DOHH2 (cell line): ENCODE results near the gene C19orf47.

Experiments
- H3F3A ChIP-seq: fragments of 200-600 bp; sonication (generic), shearing (Covaris generic); 2 replicates; pipeline ENCODE4 v1.6.0; 2016; ENCODE audit warnings: antibody characterized with exemption, mild to moderate bottlenecking; ENCODE audit not compliant: control insufficient read depth, insufficient read depth
- H3K27ac ChIP-seq: fragments of 200-600 bp; sonication (generic); 2 replicates; pipeline ENCODE4 v1.5.1; 2014; ENCODE audit warnings: low read depth, mild to moderate bottlenecking, low read length, moderate library complexity
- H3K27me3 ChIP-seq: fragments of 200-600 bp; sonication (generic); 2 replicates; pipeline ENCODE4 v1.6.1; 2014; ENCODE audit warnings: mild to moderate bottlenecking, low read length, mixed read lengths; ENCODE audit not compliant: control insufficient read depth
- H3K36me3 ChIP-seq: fragments of 200-600 bp; sonication (generic); 2 replicates; pipeline ENCODE4 v1.6.1; 2014; ENCODE audit warnings: mild to moderate bottlenecking, low read length, moderate library complexity, mixed read lengths; ENCODE audit not compliant: control insufficient read depth
- H3K4me1 ChIP-seq: fragments of 200-600 bp; sonication (generic); 2 replicates; pipeline ENCODE4 v1.6.1; 2014; ENCODE audit warnings: mild to moderate bottlenecking, low read length, mixed read lengths; ENCODE audit not compliant: control insufficient read depth
- H3K4me2 ChIP-seq: fragments of 200-600 bp; sonication (generic); 2 replicates; pipeline ENCODE4 v1.6.0; 2014; ENCODE audit warnings: mild to moderate bottlenecking, low read length, moderate library complexity
- H3K4me3 ChIP-seq: fragments of 200-600 bp; sonication (generic); 2 replicates; pipeline ENCODE4 v1.5.1; 2014; ENCODE audit warnings: mild to moderate bottlenecking, low read length, mixed read lengths
- H3K79me2 ChIP-seq: fragments of 200-600 bp; sonication (generic); 2 replicates; pipeline ENCODE4 v1.6.1; 2014; ENCODE audit warnings: mild to moderate bottlenecking, low read length, mixed read lengths; ENCODE audit not compliant: control insufficient read depth
- H3K9me2 ChIP-seq: fragments of 200-600 bp; sonication (generic); replicated peaks from 2 replicates; pipeline ENCODE4 v1.6.1; 2014; ENCODE audit warnings: mild to moderate bottlenecking, low read length, mixed read lengths; ENCODE audit not compliant: control insufficient read depth
- H3K9me3 ChIP-seq: fragments of 200-600 bp; sonication (generic); 2 replicates; pipeline ENCODE4 v1.6.1; 2014; ENCODE audit warnings: antibody characterized with exemption, low read length, mixed read lengths; ENCODE audit not compliant: control insufficient read depth, insufficient read depth
- H4K20me1 ChIP-seq: fragments of 200-600 bp; sonication (generic); 2 replicates; pipeline ENCODE4 v1.6.0; 2014; ENCODE audit warnings: low read depth, mild to moderate bottlenecking, antibody characterized with exemption, low read length, moderate library complexity; ENCODE audit not compliant: control insufficient read depth, insufficient read depth
- EZH2phosphoT487 ChIP-seq: fragments of 200-600 bp; sonication (generic); IDR thresholded peaks from 2 replicates; pipeline ENCODE4 v1.6.1; 2017; ENCODE audit warnings: borderline replicate concordance, mild to moderate bottlenecking, antibody characterized with exemption, low read length, moderate library complexity, mixed read lengths
- TF ChIP-seq, protein P1 (sequence below): fragments of 200-600 bp; sonication (generic); IDR thresholded peaks from one replicate; pipeline ENCODE4 v1.5.1; 2014; ENCODE audit warnings: antibody characterized with exemption, mild to moderate bottlenecking, low read depth, low read length; ENCODE audit not compliant: poor library complexity, severe bottlenecking

Gene C19orf47

GRCh38 chr19:40331052-40331451 lies 17.1 kb downstream of the C19orf47 start:
- no peaks in the 10 kb centered on the region for H3K9me2 ChIP-seq
- no peaks in the 10 kb centered on the region for H3K9me3 ChIP-seq
- no peaks in the 10 kb centered on the region for H3K27me3 ChIP-seq
- H3K4me3 ChIP-seq: no peak overlapping the region
- H3F3A ChIP-seq: no peaks in the 10 kb centered on the region
- H3K79me2 ChIP-seq: no peaks in the 10 kb centered on the region
- no peaks in the 10 kb centered on the region for H4K20me1 ChIP-seq
- peaks cover 64% of the 10 kb centered on the region for H3K36me3 ChIP-seq
- no peaks in the 10 kb centered on the region for H3K4me1 ChIP-seq
- TF ChIP-seq EZH2phosphoT487: no peak
- TF ChIP-seq, protein P1, sequence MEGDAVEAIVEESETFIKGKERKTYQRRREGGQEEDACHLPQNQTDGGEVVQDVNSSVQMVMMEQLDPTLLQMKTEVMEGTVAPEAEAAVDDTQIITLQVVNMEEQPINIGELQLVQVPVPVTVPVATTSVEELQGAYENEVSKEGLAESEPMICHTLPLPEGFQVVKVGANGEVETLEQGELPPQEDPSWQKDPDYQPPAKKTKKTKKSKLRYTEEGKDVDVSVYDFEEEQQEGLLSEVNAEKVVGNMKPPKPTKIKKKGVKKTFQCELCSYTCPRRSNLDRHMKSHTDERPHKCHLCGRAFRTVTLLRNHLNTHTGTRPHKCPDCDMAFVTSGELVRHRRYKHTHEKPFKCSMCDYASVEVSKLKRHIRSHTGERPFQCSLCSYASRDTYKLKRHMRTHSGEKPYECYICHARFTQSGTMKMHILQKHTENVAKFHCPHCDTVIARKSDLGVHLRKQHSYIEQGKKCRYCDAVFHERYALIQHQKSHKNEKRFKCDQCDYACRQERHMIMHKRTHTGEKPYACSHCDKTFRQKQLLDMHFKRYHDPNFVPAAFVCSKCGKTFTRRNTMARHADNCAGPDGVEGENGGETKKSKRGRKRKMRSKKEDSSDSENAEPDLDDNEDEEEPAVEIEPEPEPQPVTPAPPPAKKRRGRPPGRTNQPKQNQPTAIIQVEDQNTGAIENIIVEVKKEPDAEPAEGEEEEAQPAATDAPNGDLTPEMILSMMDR: no peak
- H3K4me2 ChIP-seq: no peak overlapping the region
- H3K27ac ChIP-seq: no peak overlapping the region

DNA sequence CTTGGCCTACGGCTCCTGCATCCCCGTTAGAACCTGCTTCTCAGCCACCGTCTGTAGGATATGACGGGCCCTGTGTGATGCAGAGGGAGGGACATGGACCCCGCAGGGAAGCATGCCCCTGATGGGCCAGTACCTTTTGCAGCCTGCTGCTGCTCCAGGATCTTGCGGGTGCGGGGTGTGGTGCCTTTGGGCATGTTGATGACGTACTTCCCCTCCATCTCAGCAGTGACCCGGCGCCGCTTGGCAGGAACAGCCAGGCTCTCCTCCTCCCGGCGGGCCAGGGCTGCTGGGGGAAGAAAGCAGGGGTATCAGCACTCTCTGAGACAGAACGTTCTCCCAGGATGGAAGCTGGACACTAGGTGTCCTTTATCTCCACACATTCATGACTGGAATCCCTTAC lies 22.0 kb downstream of the C19orf47 start:
- no peak for TF ChIP-seq EZH2phosphoT487
- TF ChIP-seq, protein P1: no peak
- Histone ChIP-seq H3K9me3 (no peaks in the 10 kb centered on the region), H3F3A (no peaks in the 10 kb centered on the region), H3K27ac (no peak overlapping the region), H3K79me2 (no peaks in the 10 kb centered on the region), H4K20me1 (no peaks in the 10 kb centered on the region), H3K27me3 (no peaks in the 10 kb centered on the region), H3K4me2 (no peak overlapping the region), H3K9me2 (no peaks in the 10 kb centered on the region), H3K4me1 (no peaks in the 10 kb centered on the region), H3K36me3 (peaks cover 77% of the 10 kb centered on the region), H3K4me3 (no peak overlapping the region)

GRCh38 chr19:40323705-40324104 lies 24.5 kb downstream of the C19orf47 start:
- no peak for TF ChIP-seq EZH2phosphoT487
- TF ChIP-seq, protein P1: no peak
- Histone ChIP-seq H3K27me3 (no peaks in the 10 kb centered on the region), H3K9me3 (no peaks in the 10 kb centered on the region), H4K20me1 (no peaks in the 10 kb centered on the region), H3K36me3 (peaks cover 73% of the 10 kb centered on the region), H3K9me2 (no peaks in the 10 kb centered on the region), H3K4me1 (no peaks in the 10 kb centered on the region), H3F3A (no peaks in the 10 kb centered on the region), H3K27ac (no peak overlapping the region), H3K79me2 (no peaks in the 10 kb centered on the region), H3K4me2 (no peak overlapping the region), H3K4me3 (no peak overlapping the region)
